Natural killer cell (primary cell): ENCODE results near the gene RAB1B. TPM values are rescaled to one million over a fixed set of nuclear protein-coding genes. Genes with fewer than 3 reads are reported as not detected.
A peak's percentile ranks its signal among the peaks of the same experiment; 100 is the strongest.

ENCODE experiments used
- ATAC-seq, 3 donors: fragments of 150-1000 bp in 2 of 3; fragments of 200-7000 bp in 1 of 3; cut with Tn5 transposase; 1 replicate in 1 of 3; 2 replicates in 2 of 3; pipeline ENCODE4 v1.10.0; 2021; ENCODE audit warnings: mild to moderate bottlenecking in 2 of 3, moderate library complexity in 2 of 3
- DNase-seq, 2 donors: peaks; one replicate each; pipeline versions ENCODE4 v3.0.0 to v3.0.0-alpha.2; 2013 to 2021; ENCODE audit warnings: mixed read lengths in 1 of 2
- H3K27ac ChIP-seq: one replicate; pipeline ENCODE4 v1.5.1; 2013; ENCODE audit warnings: mild to moderate bottlenecking, low read length
- H3K27me3 ChIP-seq: one replicate; pipeline ENCODE4 v1.6.1; 2013; ENCODE audit warnings: low read length; ENCODE audit not compliant: control insufficient read depth, insufficient read depth
- H3K36me3 ChIP-seq: one replicate; pipeline ENCODE4 v1.6.1; 2013; ENCODE audit warnings: low read length; ENCODE audit not compliant: control insufficient read depth, insufficient read depth
- H3K4me1 ChIP-seq: one replicate; pipeline ENCODE4 v1.6.1; 2013; ENCODE audit warnings: low read length; ENCODE audit not compliant: control insufficient read depth, insufficient read depth
- H3K4me3 ChIP-seq: one replicate; pipeline ENCODE4 v1.5.1; 2013; ENCODE audit warnings: low read length
- H3K9me3 ChIP-seq: one replicate; pipeline ENCODE4 v1.6.1; 2013; ENCODE audit warnings: low read length; ENCODE audit not compliant: control insufficient read depth, insufficient read depth
- H3K27ac Mint-ChIP-seq, 2 donors: one replicate each; pipeline ENCODE4 v1.8.0; 2022; ENCODE audit warnings: mild to moderate bottlenecking in 2 of 2, mixed read lengths in 2 of 2, moderate library complexity in 1 of 2
- H3K27me3 Mint-ChIP-seq, 2 donors: one replicate each; pipeline ENCODE4 v1.8.0; 2022; ENCODE audit warnings: low read depth in 2 of 2, mixed read lengths in 2 of 2
- H3K36me3 Mint-ChIP-seq: one replicate; pipeline ENCODE4 v1.8.0; 2022; ENCODE audit warnings: mixed read lengths
- H3K4me1 Mint-ChIP-seq, 2 donors: one replicate each; pipeline ENCODE4 v1.8.0; 2022; ENCODE audit warnings: mixed read lengths in 2 of 2
- H3K4me3 Mint-ChIP-seq: one replicate; pipeline ENCODE4 v1.8.0; 2022; ENCODE audit warnings: mild to moderate bottlenecking, moderate library complexity, mixed read lengths
- H3K9me3 Mint-ChIP-seq, 2 donors: one replicate each; pipeline ENCODE4 v1.8.0; 2022; ENCODE audit warnings: mixed read lengths in 2 of 2
- CTCF ChIP-seq: fragments of 200-600 bp; IDR thresholded peaks from one replicate; pipeline ENCODE4 v1.8.0; 2022; ENCODE audit warnings: antibody characterized with exemption
- WGBS: methylation state at CpG from one replicate; pipeline ENCODE4 v1.1.7; 2013; ENCODE audit warnings: missing lambda C conversion rate; ENCODE audit not compliant: insufficient coverage; 5-methylcytosine and 5-hydroxymethylcytosine counted together
- intact Hi-C: fragments of 100-400 bp; cut with micrococcal nuclease; formaldehyde crosslinking; loops from one replicate; pipeline ENCODE4 v1.14.2; 2022
- total RNA-seq, 4 donors: library from RNA; stranded (reverse); fragments of 120-200 nt in 1 of 4; gene quantifications; one replicate each; pipeline versions ENCODE4 v1.2.3 to v1.2.4, GENCODE V29; 2013 to 2022

The RAB1B gene
- total RNA-seq, 3 donors from 2014 or later (not counting 1 experiment from before 2014, with no cell fraction given), result 116 to 144 (median 132) TPM

- Mint-ChIP-seq H3K27ac (peak overlapping the region; percentile 94 to 97), H3K9me3 (no peaks in the 10 kb centered on the region), H3K4me1 (peaks cover 11 to 28% of the 10 kb centered on the region in 2 donors), H3K36me3 (no peaks in the 10 kb centered on the region), H3K4me3 (peak overlapping the region; percentile 98), H3K27me3 (peaks cover 11 to 19% of the 10 kb centered on the region in 2 donors)
- 5% methylated on average over 52 of the region's 52 CpGs for WGBS
- DNase-seq, result peak; percentile 94 to 99
- Histone ChIP-seq H3K36me3 (no peaks in the 10 kb centered on the region), H3K9me3 (no peaks in the 10 kb centered on the region), H3K27me3 (no peaks in the 10 kb centered on the region), H3K4me1 (peaks cover 30% of the 10 kb centered on the region), H3K27ac (peak overlapping the region; percentile 85), H3K4me3 (peak overlapping the region; percentile 51)
- ATAC-seq, result peak; percentile 66 to 80 (median 67)
- TF ChIP-seq CTCF, result no peak
- intact Hi-C loops, result loop anchor here (1.0 kb wide), 3 partner anchors 16 to 77 kb away; partner anchors contain the start of gene BRMS1
Observed at GRCh38 chr11:66312549-66313320, 44.3 kb downstream of the RAB1B start.

GRCh38 chr11:66313321-66314185 is 45.1 kb downstream of the RAB1B start:
- H3K27me3 Mint-ChIP-seq, result peaks cover 12 to 19% of the 10 kb centered on the region in 2 donors
- peaks cover 38% of the 10 kb centered on the region for H3K4me1 ChIP-seq
- H3K4me1 Mint-ChIP-seq, result peaks cover 12 to 35% of the 10 kb centered on the region in 2 donors
- H3K36me3 Mint-ChIP-seq, result no peaks in the 10 kb centered on the region
- ATAC-seq, result no peak
- no peaks in the 10 kb centered on the region for H3K9me3 ChIP-seq
- H3K9me3 Mint-ChIP-seq, result no peaks in the 10 kb centered on the region
- H3K27me3 ChIP-seq, result no peaks in the 10 kb centered on the region
- WGBS, result 69% methylated on average over 36 of the region's 38 CpGs
- intact Hi-C loops, result no loop called here
- H3K27ac Mint-ChIP-seq, result peak overlapping the region; percentile 94 to 97
- peak overlapping the region; percentile 69 for H3K27ac ChIP-seq
- peak in 1 of 2 donors; percentile 30 for DNase-seq
- H3K36me3 ChIP-seq, result no peaks in the 10 kb centered on the region
- peak overlapping the region; percentile 34 for H3K4me3 ChIP-seq
- TF ChIP-seq CTCF, result no peak
- peak overlapping the region; percentile 98 for H3K4me3 Mint-ChIP-seq

- no peaks in the 10 kb centered on the region for H3K9me3 ChIP-seq
- H3K27ac Mint-ChIP-seq, result peak overlapping the region; percentile 64 to 73
- H3K4me3 Mint-ChIP-seq, result peak overlapping the region; percentile 61
- intact Hi-C loops, result no loop called here
- peaks cover 18 to 23% of the 10 kb centered on the region in 2 donors for H3K27me3 Mint-ChIP-seq
- no peak overlapping the region for H3K4me3 ChIP-seq
- no peak for DNase-seq
- H3K4me1 Mint-ChIP-seq, result peaks cover 18 to 41% of the 10 kb centered on the region in 2 donors
- H3K9me3 Mint-ChIP-seq, result no peaks in the 10 kb centered on the region
- peaks cover 44% of the 10 kb centered on the region for H3K4me1 ChIP-seq
- 100% methylated on average over 1 of the region's 1 CpG for WGBS
- no peaks in the 10 kb centered on the region for H3K27me3 ChIP-seq
- no peak for TF ChIP-seq CTCF
- no peak overlapping the region for H3K27ac ChIP-seq
- no peaks in the 10 kb centered on the region for H3K36me3 ChIP-seq
- no peaks in the 10 kb centered on the region for H3K36me3 Mint-ChIP-seq
- no peak for ATAC-seq
Observed at GRCh38 chr11:66314186-66314501, 45.7 kb downstream of the RAB1B start.
